Esophagus muscularis mucosa (tissue), 3 donors: ENCODE results near the gene ARHGAP6.

Experiments
- POLR2A ChIP-seq: fragments of 450-650 bp; IDR thresholded peaks from one replicate; pipeline ENCODE4 v1.6.1; 2017; ENCODE audit warnings: antibody characterized with exemption, moderate library complexity, mild to moderate bottlenecking, low read depth
- TF ChIP-seq, protein P1 (sequence below), 3 experiments: fragments of 200-600 bp in 2 of 3; fragments of 450-650 bp in 1 of 3; sonication (generic) in 2 of 3; IDR thresholded peaks; one replicate each; pipeline ENCODE4 v1.5.1; 2017 to 2019; ENCODE audit warnings: antibody characterized with exemption in 3 of 3, mild to moderate bottlenecking in 2 of 3, moderate library complexity in 1 of 3

DNA sequence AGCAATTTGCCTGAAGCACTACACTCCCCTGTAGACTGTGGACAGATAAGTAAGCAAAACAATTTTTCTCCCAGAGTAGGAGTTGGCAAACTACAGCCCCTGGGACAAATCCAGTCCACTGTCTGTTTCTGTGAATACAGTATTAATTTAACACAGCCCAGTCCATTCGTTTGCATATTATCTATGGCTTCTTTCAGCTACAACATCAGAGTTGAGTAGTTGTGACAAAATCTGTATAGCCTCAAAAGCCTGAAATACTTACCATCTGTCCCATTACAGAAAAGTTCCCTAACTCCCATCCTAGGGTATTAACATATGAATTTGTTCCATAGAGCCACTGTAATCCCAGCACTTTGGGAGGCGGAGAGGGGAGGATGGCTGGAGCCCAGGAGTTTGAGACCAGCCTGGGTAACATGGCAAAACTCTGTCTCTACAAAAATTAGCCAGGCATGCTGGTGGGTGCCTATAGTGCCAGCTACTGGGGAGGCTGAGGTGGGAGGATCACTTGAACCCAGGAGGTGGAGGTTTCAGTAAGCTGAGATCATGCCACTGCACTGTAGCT is 319.5 kb downstream of the ARHGAP6 start:
- TF ChIP-seq, protein P1, sequence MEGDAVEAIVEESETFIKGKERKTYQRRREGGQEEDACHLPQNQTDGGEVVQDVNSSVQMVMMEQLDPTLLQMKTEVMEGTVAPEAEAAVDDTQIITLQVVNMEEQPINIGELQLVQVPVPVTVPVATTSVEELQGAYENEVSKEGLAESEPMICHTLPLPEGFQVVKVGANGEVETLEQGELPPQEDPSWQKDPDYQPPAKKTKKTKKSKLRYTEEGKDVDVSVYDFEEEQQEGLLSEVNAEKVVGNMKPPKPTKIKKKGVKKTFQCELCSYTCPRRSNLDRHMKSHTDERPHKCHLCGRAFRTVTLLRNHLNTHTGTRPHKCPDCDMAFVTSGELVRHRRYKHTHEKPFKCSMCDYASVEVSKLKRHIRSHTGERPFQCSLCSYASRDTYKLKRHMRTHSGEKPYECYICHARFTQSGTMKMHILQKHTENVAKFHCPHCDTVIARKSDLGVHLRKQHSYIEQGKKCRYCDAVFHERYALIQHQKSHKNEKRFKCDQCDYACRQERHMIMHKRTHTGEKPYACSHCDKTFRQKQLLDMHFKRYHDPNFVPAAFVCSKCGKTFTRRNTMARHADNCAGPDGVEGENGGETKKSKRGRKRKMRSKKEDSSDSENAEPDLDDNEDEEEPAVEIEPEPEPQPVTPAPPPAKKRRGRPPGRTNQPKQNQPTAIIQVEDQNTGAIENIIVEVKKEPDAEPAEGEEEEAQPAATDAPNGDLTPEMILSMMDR (IDR thresholded peaks at IDR 0.05) = no peak
- no peak for TF ChIP-seq POLR2A
